GM12878 (cell line): ENCODE measurements around the gene FAM234A.
A peak's percentile ranks its signal among the peaks of the same experiment; 100 is the strongest.

Experiments used
- BRCA1 ChIP-seq: IDR thresholded peaks from 2 replicates; pipeline ENCODE4 v1.6.1; 2011; ENCODE audit warnings: low read depth, low read length, improper control_type of control experiment
- EZH2 ChIP-seq: IDR thresholded peaks from 2 replicates; pipeline ENCODE4 v1.6.1; 2012; ENCODE audit warnings: low read depth, mild to moderate bottlenecking, control low read depth, inconsistent platforms, low read length, borderline replicate concordance; ENCODE audit not compliant: control insufficient read depth
- JUND ChIP-seq: IDR thresholded peaks from 2 replicates; pipeline ENCODE4 v1.6.1; 2012; ENCODE audit warnings: low read depth, mild to moderate bottlenecking, low read length, improper control_type of control experiment, moderate library complexity
- SIN3A ChIP-seq: IDR thresholded peaks from 2 replicates; pipeline ENCODE4 v1.6.1; 2012; ENCODE audit warnings: low read depth, low read length, improper control_type of control experiment
- SRF ChIP-seq, 2 experiments: IDR thresholded peaks; 2 replicates each; pipeline ENCODE4 v1.6.1; 2011; ENCODE audit warnings: low read depth in 2 of 2, low read length in 2 of 2, mild to moderate bottlenecking in 1 of 2, moderate library complexity in 1 of 2
- SUZ12 ChIP-seq: fragments of 200-600 bp; sonication (generic); IDR thresholded peaks from one replicate; pipeline ENCODE4 v1.6.1; 2018; ENCODE audit warnings: antibody characterized with exemption, mild to moderate bottlenecking; ENCODE audit not compliant: unreplicated experiment
- TBL1XR1 ChIP-seq: IDR thresholded peaks from 2 replicates; pipeline ENCODE4 v1.6.1; 2012; ENCODE audit warnings: low read depth, low read length, improper control_type of control experiment
- TF ChIP-seq, protein P1 (sequence below), 3 experiments: IDR thresholded peaks in 2 of 3; conservative IDR thresholded peaks in 1 of 3; 2 replicates each; pipeline ENCODE4 v1.5.1; 2011; ENCODE audit warnings: low read depth in 3 of 3, low read length in 3 of 3, mild to moderate bottlenecking in 3 of 3, control low read depth in 2 of 3, moderate library complexity in 2 of 3, inconsistent platforms in 1 of 3, mixed read lengths in 1 of 3; ENCODE audit not compliant: control insufficient read depth in 2 of 3, insufficient read depth in 1 of 3; ENCODE audit errors: extremely low read depth in 1 of 3
- TF ChIP-seq, protein P2 (sequence below): IDR thresholded peaks from 2 replicates; pipeline ENCODE4 v1.6.1; 2011; ENCODE audit warnings: low read depth, mild to moderate bottlenecking, low read length, moderate library complexity, borderline replicate concordance; ENCODE audit errors: extremely low read depth
- TF ChIP-seq, protein P3 (sequence below): IDR thresholded peaks from 2 replicates; pipeline ENCODE4 v1.6.1; 2012; ENCODE audit warnings: low read depth, low read length, improper control_type of control experiment
- TF ChIP-seq, protein P4 (sequence below): fragments of 450-650 bp; IDR thresholded peaks from 2 replicates; pipeline ENCODE4 v1.6.1; 2017; ENCODE audit warnings: mild to moderate bottlenecking
- TF ChIP-seq, protein P5 (sequence below): fragments of 450-650 bp; conservative IDR thresholded peaks from 2 replicates; pipeline ENCODE4 v1.6.1; 2017; ENCODE audit warnings: mild to moderate bottlenecking, moderate library complexity

DNA sequence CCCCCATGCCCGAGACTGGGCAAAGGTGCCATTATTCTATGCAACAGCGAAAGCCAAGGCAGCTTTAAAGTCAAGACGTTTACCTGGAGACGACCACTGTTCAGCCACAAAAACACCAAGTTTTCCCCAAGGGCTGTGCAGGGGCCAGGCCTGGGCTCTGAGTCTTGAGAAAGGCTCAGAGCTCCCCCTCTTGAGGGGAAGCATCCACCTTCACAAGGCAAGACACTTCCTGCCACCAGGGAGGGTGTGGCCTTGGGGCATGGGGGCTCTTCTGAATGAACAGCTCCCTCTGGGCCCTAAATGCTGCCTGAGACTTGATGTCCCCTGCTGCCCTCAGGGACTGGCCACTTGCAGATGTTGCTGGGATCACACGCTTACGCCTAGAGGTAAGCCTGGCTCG, 74.9 kb downstream of the FAM234A start:
- TF ChIP-seq, protein P1, sequence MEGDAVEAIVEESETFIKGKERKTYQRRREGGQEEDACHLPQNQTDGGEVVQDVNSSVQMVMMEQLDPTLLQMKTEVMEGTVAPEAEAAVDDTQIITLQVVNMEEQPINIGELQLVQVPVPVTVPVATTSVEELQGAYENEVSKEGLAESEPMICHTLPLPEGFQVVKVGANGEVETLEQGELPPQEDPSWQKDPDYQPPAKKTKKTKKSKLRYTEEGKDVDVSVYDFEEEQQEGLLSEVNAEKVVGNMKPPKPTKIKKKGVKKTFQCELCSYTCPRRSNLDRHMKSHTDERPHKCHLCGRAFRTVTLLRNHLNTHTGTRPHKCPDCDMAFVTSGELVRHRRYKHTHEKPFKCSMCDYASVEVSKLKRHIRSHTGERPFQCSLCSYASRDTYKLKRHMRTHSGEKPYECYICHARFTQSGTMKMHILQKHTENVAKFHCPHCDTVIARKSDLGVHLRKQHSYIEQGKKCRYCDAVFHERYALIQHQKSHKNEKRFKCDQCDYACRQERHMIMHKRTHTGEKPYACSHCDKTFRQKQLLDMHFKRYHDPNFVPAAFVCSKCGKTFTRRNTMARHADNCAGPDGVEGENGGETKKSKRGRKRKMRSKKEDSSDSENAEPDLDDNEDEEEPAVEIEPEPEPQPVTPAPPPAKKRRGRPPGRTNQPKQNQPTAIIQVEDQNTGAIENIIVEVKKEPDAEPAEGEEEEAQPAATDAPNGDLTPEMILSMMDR (IDR thresholded peaks at IDR 0.05 in 2 of 3, conservative IDR thresholded peaks at IDR 0.05 in 1 of 3; ENCODE audit: control insufficient read depth in 2 of 3, extremely low read depth in 1 of 3, insufficient read depth in 1 of 3, low read depth in 3 of 3, low read length in 3 of 3): peak in 1 of 3 experiments; percentile 22; a peak in 1 of 6 replicates
- TF ChIP-seq SUZ12 (no peak), EZH2 (no peak), BRCA1 (no peak), SIN3A (no peak), SRF (IDR thresholded peaks at IDR 0.05; ENCODE audit: low read depth in 2 of 2, low read length in 2 of 2) (no peak), TBL1XR1 (no peak), JUND (no peak)
- TF ChIP-seq, protein P2, sequence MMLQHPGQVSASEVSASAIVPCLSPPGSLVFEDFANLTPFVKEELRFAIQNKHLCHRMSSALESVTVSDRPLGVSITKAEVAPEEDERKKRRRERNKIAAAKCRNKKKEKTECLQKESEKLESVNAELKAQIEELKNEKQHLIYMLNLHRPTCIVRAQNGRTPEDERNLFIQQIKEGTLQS: no peak
- TF ChIP-seq, protein P3, sequence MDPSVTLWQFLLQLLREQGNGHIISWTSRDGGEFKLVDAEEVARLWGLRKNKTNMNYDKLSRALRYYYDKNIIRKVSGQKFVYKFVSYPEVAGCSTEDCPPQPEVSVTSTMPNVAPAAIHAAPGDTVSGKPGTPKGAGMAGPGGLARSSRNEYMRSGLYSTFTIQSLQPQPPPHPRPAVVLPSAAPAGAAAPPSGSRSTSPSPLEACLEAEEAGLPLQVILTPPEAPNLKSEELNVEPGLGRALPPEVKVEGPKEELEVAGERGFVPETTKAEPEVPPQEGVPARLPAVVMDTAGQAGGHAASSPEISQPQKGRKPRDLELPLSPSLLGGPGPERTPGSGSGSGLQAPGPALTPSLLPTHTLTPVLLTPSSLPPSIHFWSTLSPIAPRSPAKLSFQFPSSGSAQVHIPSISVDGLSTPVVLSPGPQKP: no peak
- TF ChIP-seq, protein P4, sequence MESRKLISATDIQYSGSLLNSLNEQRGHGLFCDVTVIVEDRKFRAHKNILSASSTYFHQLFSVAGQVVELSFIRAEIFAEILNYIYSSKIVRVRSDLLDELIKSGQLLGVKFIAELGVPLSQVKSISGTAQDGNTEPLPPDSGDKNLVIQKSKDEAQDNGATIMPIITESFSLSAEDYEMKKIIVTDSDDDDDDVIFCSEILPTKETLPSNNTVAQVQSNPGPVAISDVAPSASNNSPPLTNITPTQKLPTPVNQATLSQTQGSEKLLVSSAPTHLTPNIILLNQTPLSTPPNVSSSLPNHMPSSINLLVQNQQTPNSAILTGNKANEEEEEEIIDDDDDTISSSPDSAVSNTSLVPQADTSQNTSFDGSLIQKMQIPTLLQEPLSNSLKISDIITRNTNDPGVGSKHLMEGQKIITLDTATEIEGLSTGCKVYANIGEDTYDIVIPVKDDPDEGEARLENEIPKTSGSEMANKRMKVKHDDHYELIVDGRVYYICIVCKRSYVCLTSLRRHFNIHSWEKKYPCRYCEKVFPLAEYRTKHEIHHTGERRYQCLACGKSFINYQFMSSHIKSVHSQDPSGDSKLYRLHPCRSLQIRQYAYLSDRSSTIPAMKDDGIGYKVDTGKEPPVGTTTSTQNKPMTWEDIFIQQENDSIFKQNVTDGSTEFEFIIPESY: no peak
- TF ChIP-seq, protein P5, sequence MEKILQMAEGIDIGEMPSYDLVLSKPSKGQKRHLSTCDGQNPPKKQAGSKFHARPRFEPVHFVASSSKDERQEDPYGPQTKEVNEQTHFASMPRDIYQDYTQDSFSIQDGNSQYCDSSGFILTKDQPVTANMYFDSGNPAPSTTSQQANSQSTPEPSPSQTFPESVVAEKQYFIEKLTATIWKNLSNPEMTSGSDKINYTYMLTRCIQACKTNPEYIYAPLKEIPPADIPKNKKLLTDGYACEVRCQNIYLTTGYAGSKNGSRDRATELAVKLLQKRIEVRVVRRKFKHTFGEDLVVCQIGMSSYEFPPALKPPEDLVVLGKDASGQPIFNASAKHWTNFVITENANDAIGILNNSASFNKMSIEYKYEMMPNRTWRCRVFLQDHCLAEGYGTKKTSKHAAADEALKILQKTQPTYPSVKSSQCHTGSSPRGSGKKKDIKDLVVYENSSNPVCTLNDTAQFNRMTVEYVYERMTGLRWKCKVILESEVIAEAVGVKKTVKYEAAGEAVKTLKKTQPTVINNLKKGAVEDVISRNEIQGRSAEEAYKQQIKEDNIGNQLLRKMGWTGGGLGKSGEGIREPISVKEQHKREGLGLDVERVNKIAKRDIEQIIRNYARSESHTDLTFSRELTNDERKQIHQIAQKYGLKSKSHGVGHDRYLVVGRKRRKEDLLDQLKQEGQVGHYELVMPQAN: no peak
